ENCODE measurements around the gene DSTYK.

GRCh38 chr1:205251576-205251975 lies 40.1 kb upstream of the DSTYK start:
- TF ChIP-seq EZH2phosphoT487 (IDR thresholded peaks at IDR 0.05; ENCODE audit: low read length), result no peak
- TF ChIP-seq EZH2 (optimal IDR thresholded peaks at IDR 0.05; ENCODE audit: low read depth, low read length), result no peak
- TF ChIP-seq CTCF (IDR thresholded peaks at IDR 0.05; ENCODE audit: low read length), result no peak

Data from MM.1S (cell line).